ENCODE results near the gene DOK4.

- TF ChIP-seq, protein P1, sequence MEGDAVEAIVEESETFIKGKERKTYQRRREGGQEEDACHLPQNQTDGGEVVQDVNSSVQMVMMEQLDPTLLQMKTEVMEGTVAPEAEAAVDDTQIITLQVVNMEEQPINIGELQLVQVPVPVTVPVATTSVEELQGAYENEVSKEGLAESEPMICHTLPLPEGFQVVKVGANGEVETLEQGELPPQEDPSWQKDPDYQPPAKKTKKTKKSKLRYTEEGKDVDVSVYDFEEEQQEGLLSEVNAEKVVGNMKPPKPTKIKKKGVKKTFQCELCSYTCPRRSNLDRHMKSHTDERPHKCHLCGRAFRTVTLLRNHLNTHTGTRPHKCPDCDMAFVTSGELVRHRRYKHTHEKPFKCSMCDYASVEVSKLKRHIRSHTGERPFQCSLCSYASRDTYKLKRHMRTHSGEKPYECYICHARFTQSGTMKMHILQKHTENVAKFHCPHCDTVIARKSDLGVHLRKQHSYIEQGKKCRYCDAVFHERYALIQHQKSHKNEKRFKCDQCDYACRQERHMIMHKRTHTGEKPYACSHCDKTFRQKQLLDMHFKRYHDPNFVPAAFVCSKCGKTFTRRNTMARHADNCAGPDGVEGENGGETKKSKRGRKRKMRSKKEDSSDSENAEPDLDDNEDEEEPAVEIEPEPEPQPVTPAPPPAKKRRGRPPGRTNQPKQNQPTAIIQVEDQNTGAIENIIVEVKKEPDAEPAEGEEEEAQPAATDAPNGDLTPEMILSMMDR (IDR thresholded peaks at IDR 0.05), result no peak
- TF ChIP-seq POLR2A (IDR thresholded peaks at IDR 0.05), result no peak
- TF ChIP-seq POLR2AphosphoS5 (IDR thresholded peaks at IDR 0.05), result no peak
Observed at GRCh38 chr16:57514371-57514770, 28.1 kb upstream of the DOK4 start.
